Measurements from ENCODE around the gene SERPINF2.
A peak's percentile ranks its signal among the peaks of the same experiment; 100 is the strongest.
"Not testable (repeated sequence)": the region's sequence is repeated elsewhere in the genome, so short reads cannot be mapped to it uniquely, and the experiment has no call there.

SERPINF2 gene

GRCh38 chr17:1755252-1755826 is 12.7 kb downstream of the SERPINF2 start:
- no peak for DNase-seq (ENCODE audit: low read depth)
- no peak overlapping the region for H3K4me3 ChIP-seq (ENCODE audit: low read depth, low read length)

- no peak overlapping the region for H3K4me3 ChIP-seq (ENCODE audit: low read depth, low read length)
- no peak for DNase-seq (ENCODE audit: low read depth)
These were observed 13.2 kb downstream of the SERPINF2 start for GRCh38 chr17:1755827-1756262.

- DNase-seq (ENCODE audit: low read depth), result no peak
- no peak overlapping the region for H3K4me3 ChIP-seq (ENCODE audit: low read depth, low read length)
These were observed 16.1 kb downstream of the SERPINF2 start for GRCh38 chr17:1758807-1759206.

- no peak overlapping the region for H3K4me3 ChIP-seq (ENCODE audit: low read depth, low read length)
- no peak for DNase-seq (ENCODE audit: low read depth)
These were observed 16.9 kb downstream of the SERPINF2 start for GRCh38 chr17:1759529-1759928.

- DNase-seq (ENCODE audit: low read depth), result peak; percentile 57
- H3K4me3 ChIP-seq (ENCODE audit: low read depth, low read length), result peak overlapping the region; percentile 71
These were observed 19.7 kb downstream of the SERPINF2 start for GRCh38 chr17:1762233-1762900.

- DNase-seq (ENCODE audit: low read depth), result peak; percentile 52
- H3K4me3 ChIP-seq (ENCODE audit: low read depth, low read length), result peak overlapping the region; percentile 71
These were observed 20.5 kb downstream of the SERPINF2 start for GRCh38 chr17:1762901-1763898.

GRCh38 chr17:1764284-1764683 is 21.6 kb downstream of the SERPINF2 start:
- DNase-seq (ENCODE audit: low read depth), result peak; percentile 84
- H3K4me3 ChIP-seq (ENCODE audit: low read depth, low read length), result peak overlapping the region; percentile 71

GRCh38 chr17:1764705-1765104 is 22.0 kb downstream of the SERPINF2 start:
- H3K4me3 ChIP-seq (ENCODE audit: low read depth, low read length), result peak overlapping the region; percentile 6
- not testable (repeated sequence) for DNase-seq (ENCODE audit: low read depth)

- DNase-seq (ENCODE audit: low read depth), result no peak
These were observed 22.9 kb downstream of the SERPINF2 start for GRCh38 chr17:1765576-1765975.

GRCh38 chr17:1766382-1767135 is 23.9 kb downstream of the SERPINF2 start:
- no peak overlapping the region for H3K4me3 ChIP-seq (ENCODE audit: low read depth, low read length)
- DNase-seq (ENCODE audit: low read depth), result no peak

More at GRCh38 chr17:1765576-1765975, 22.9 kb downstream of the SERPINF2 start:
- H3K4me3 ChIP-seq (ENCODE audit: low read depth, low read length), result no peak overlapping the region

GRCh38 chr17:1767358-1767757 is 24.7 kb downstream of the SERPINF2 start:
- no peak overlapping the region for H3K4me3 ChIP-seq (ENCODE audit: low read depth, low read length)
- DNase-seq (ENCODE audit: low read depth), result no peak

GRCh38 chr17:1769822-1770477 is 27.3 kb downstream of the SERPINF2 start:
- H3K4me3 ChIP-seq (ENCODE audit: low read depth, low read length), result no peak overlapping the region
- no peak for DNase-seq (ENCODE audit: low read depth)

GRCh38 chr17:1773000-1773695 is 30.5 kb downstream of the SERPINF2 start:
- H3K4me3 ChIP-seq (ENCODE audit: low read depth, low read length); DNase-seq (ENCODE audit: low read depth): not testable (repeated sequence)

GRCh38 chr17:1773696-1774181 is 31.1 kb downstream of the SERPINF2 start:
- no peak overlapping the region for H3K4me3 ChIP-seq (ENCODE audit: low read depth, low read length)
- DNase-seq (ENCODE audit: low read depth), result no peak

- no peak for DNase-seq (ENCODE audit: low read depth)
- H3K4me3 ChIP-seq (ENCODE audit: low read depth, low read length), result no peak overlapping the region
These were observed 31.9 kb downstream of the SERPINF2 start for GRCh38 chr17:1774390-1775176.

- DNase-seq (ENCODE audit: low read depth), result no peak
- no peak overlapping the region for H3K4me3 ChIP-seq (ENCODE audit: low read depth, low read length)
These were observed 33.7 kb downstream of the SERPINF2 start for GRCh38 chr17:1776328-1776727.

- H3K4me3 ChIP-seq (ENCODE audit: low read depth, low read length), result no peak overlapping the region
- DNase-seq (ENCODE audit: low read depth), result no peak
These were observed 34.2 kb downstream of the SERPINF2 start for GRCh38 chr17:1776857-1777256.
